Neural progenitor cell (in vitro differentiated cells): ENCODE data around the gene MED31. TPM values are rescaled to one million over a fixed set of nuclear protein-coding genes. Genes with fewer than 3 reads are reported as not detected.

Source experiments
- DNase-seq: peaks from one replicate; pipeline ENCODE4 v3.0.0-alpha.2; 2016; ENCODE audit warnings: low spot score
- H2AFZ ChIP-seq: fragments of 200-600 bp; sonication (generic); replicated peaks from 2 replicates; pipeline ENCODE4 v1.6.1; 2016; ENCODE audit warnings: antibody characterized with exemption
- H3F3A ChIP-seq: fragments of 200-600 bp; sonication (generic); 2 replicates; pipeline ENCODE4 v1.6.1; 2016; ENCODE audit warnings: antibody characterized with exemption, low read depth
- H3K27ac ChIP-seq: fragments of 200-600 bp; sonication (generic); 2 replicates; pipeline ENCODE4 v1.5.1; 2016; ENCODE audit warnings: mild to moderate bottlenecking
- H3K27me3 ChIP-seq: fragments of 200-600 bp; sonication (generic); 2 replicates; pipeline ENCODE4 v1.6.1; 2016; ENCODE audit warnings: mild to moderate bottlenecking, moderate library complexity
- H3K36me3 ChIP-seq: fragments of 200-600 bp; sonication (generic); 2 replicates; pipeline ENCODE4 v1.5.1; 2016
- H3K4me1 ChIP-seq: fragments of 200-600 bp; sonication (generic); 2 replicates; pipeline ENCODE4 v1.6.1; 2016; ENCODE audit warnings: mixed run types
- H3K4me2 ChIP-seq: fragments of 200-600 bp; sonication (generic); 2 replicates; pipeline ENCODE4 v1.6.1; 2016
- H3K4me3 ChIP-seq: fragments of 200-600 bp; sonication (generic); 2 replicates; pipeline ENCODE4 v1.5.1; 2016
- H3K79me2 ChIP-seq: fragments of 200-600 bp; sonication (generic); 2 replicates; pipeline ENCODE4 v1.6.1; 2016; ENCODE audit warnings: low read depth
- H3K9ac ChIP-seq: fragments of 200-600 bp; sonication (generic); 2 replicates; pipeline ENCODE4 v1.6.1; 2016
- H3K9me3 ChIP-seq: fragments of 200-600 bp; sonication (generic); 2 replicates; pipeline ENCODE4 v1.5.1; 2016; ENCODE audit warnings: low read depth
- H4K20me1 ChIP-seq: fragments of 200-600 bp; sonication (generic); 2 replicates; pipeline ENCODE4 v1.6.1; 2016; ENCODE audit warnings: low read depth
- H3K27ac Mint-ChIP-seq: 3 replicates; pipeline ENCODE4 v1.8.0; 2021; ENCODE audit warnings: mixed read lengths
- H3K27me3 Mint-ChIP-seq: 2 replicates; pipeline ENCODE4 v1.8.0; 2022; ENCODE audit warnings: low read depth, mild to moderate bottlenecking, inconsistent platforms, moderate library complexity, mixed read lengths; ENCODE audit not compliant: insufficient read depth
- H3K36me3 Mint-ChIP-seq: 3 replicates; pipeline ENCODE4 v1.8.0; 2021; ENCODE audit warnings: mixed read lengths
- H3K4me1 Mint-ChIP-seq: 3 replicates; pipeline ENCODE4 v1.8.0; 2021; ENCODE audit warnings: mixed read lengths
- H3K4me3 Mint-ChIP-seq: 3 replicates; pipeline ENCODE4 v1.8.0; 2021; ENCODE audit warnings: mild to moderate bottlenecking, moderate library complexity, mixed read lengths
- H3K9me3 Mint-ChIP-seq: 3 replicates; pipeline ENCODE4 v1.8.0; 2020; ENCODE audit warnings: mixed read lengths
- CTCF ChIP-seq: fragments of 200-600 bp; sonication (generic); IDR thresholded peaks from 2 replicates; pipeline ENCODE4 v1.5.1; 2017; ENCODE audit warnings: antibody characterized with exemption, mild to moderate bottlenecking
- EZH2 ChIP-seq: fragments of 200-600 bp; sonication (generic); IDR thresholded peaks from 2 replicates; pipeline ENCODE4 v1.6.1; 2017; ENCODE audit warnings: antibody characterized with exemption, mild to moderate bottlenecking, moderate library complexity
- EZH2phosphoT487 ChIP-seq: fragments of 200-600 bp; sonication (generic); IDR thresholded peaks from 2 replicates; pipeline ENCODE4 v1.6.1; 2017; ENCODE audit warnings: antibody characterized with exemption
- total RNA-seq: library from RNA; depleted of rRNA; stranded (reverse); fragments of >200 nt; gene quantifications from 2 replicates; pipeline ENCODE4 v1.2.3, GENCODE V29; 2015; ENCODE audit warnings: low replicate concordance

Gene MED31
- total RNA-seq: 7.3 and 35.7 TPM in 2 replicates

GRCh38 chr17:6651354-6651918, at the start of gene MED31, which contains the start of gene C17orf100:
TSS of gene MED31 (minus strand) at chr17:6651605. CDS start at chr17:6651528, 77 bp downstream.
TSS of gene C17orf100 (plus strand) at chr17:6651762. CDS start at chr17:6651914, 152 bp downstream.
- Histone ChIP-seq H2AFZ (peak within 1 kb of the TSS; percentile 65), H3F3A (peaks cover 33% of the 10 kb centered on the region), H3K79me2 (peaks cover 55% of the 10 kb centered on the region), H3K36me3 (no peaks in the 10 kb centered on the region), H3K4me1 (peaks cover 40% of the 10 kb centered on the region), H3K27me3 (peaks cover 39% of the 10 kb centered on the region), H3K4me2 (peak within 1 kb of the TSS; percentile 90), H3K9ac (peak within 1 kb of the TSS; percentile 62), H3K9me3 (no peaks in the 10 kb centered on the region), H3K4me3 (peak within 1 kb of the TSS; percentile 81), H3K27ac (peak within 1 kb of the TSS; percentile 68), H4K20me1 (peaks cover 40% of the 10 kb centered on the region)
- peaks cover 24% of the 10 kb centered on the region for H3K27me3 Mint-ChIP-seq
- DNase-seq: peak; percentile 94
- H3K36me3 Mint-ChIP-seq: peaks cover 3% of the 10 kb centered on the region
- peaks cover 51% of the 10 kb centered on the region for H3K4me1 Mint-ChIP-seq
- peak within 1 kb of the TSS; percentile 100 for H3K27ac Mint-ChIP-seq
- TF ChIP-seq EZH2 (no peak), CTCF (no peak), EZH2phosphoT487 (no peak)
- H3K9me3 Mint-ChIP-seq: no peaks in the 10 kb centered on the region
- peak within 1 kb of the TSS; percentile 98 for H3K4me3 Mint-ChIP-seq

- TF ChIP-seq EZH2phosphoT487: no peak
- TF ChIP-seq CTCF: no peak
- no peak for TF ChIP-seq EZH2
- Histone ChIP-seq H3K4me2 (no peak overlapping the region), H3K4me3 (no peak overlapping the region), H3F3A (no peaks in the 10 kb centered on the region), H3K9me3 (no peaks in the 10 kb centered on the region), H3K36me3 (no peaks in the 10 kb centered on the region), H3K79me2 (no peaks in the 10 kb centered on the region), H3K27ac (no peak overlapping the region), H3K27me3 (no peaks in the 10 kb centered on the region), H3K4me1 (no peaks in the 10 kb centered on the region), H4K20me1 (no peaks in the 10 kb centered on the region), H2AFZ (peak overlapping the region; percentile 65), H3K9ac (no peak overlapping the region)
- H3K27ac Mint-ChIP-seq: peak overlapping the region; percentile 74
- peaks cover 12% of the 10 kb centered on the region for H3K27me3 Mint-ChIP-seq
- DNase-seq: no peak
- no peaks in the 10 kb centered on the region for H3K36me3 Mint-ChIP-seq
- no peaks in the 10 kb centered on the region for H3K9me3 Mint-ChIP-seq
- H3K4me3 Mint-ChIP-seq: no peak overlapping the region
- no peaks in the 10 kb centered on the region for H3K4me1 Mint-ChIP-seq
Observed at GRCh38 chr17:6700948-6701307, 49.5 kb upstream of the MED31 start.

- no peaks in the 10 kb centered on the region for H3K36me3 ChIP-seq
- peak overlapping the region; percentile 65 for H2AFZ ChIP-seq
- no peaks in the 10 kb centered on the region for H3K9me3 ChIP-seq
- H3K27me3 ChIP-seq: no peaks in the 10 kb centered on the region
- no peaks in the 10 kb centered on the region for H3K9me3 Mint-ChIP-seq
- no peaks in the 10 kb centered on the region for H3K36me3 Mint-ChIP-seq
- peak overlapping the region; percentile 74 for H3K27ac Mint-ChIP-seq
- H3K9ac ChIP-seq: no peak overlapping the region
- peaks cover 11% of the 10 kb centered on the region for H3K27me3 Mint-ChIP-seq
- no peak for TF ChIP-seq EZH2phosphoT487
- TF ChIP-seq CTCF: no peak
- no peak for TF ChIP-seq EZH2
- H3K27ac ChIP-seq: no peak overlapping the region
- H3K79me2 ChIP-seq: no peaks in the 10 kb centered on the region
- no peaks in the 10 kb centered on the region for H3K4me1 ChIP-seq
- no peaks in the 10 kb centered on the region for H3K4me1 Mint-ChIP-seq
- no peaks in the 10 kb centered on the region for H4K20me1 ChIP-seq
- no peak overlapping the region for H3K4me3 Mint-ChIP-seq
- no peak overlapping the region for H3K4me3 ChIP-seq
- no peaks in the 10 kb centered on the region for H3F3A ChIP-seq
- DNase-seq: no peak
- no peak overlapping the region for H3K4me2 ChIP-seq
Observed at GRCh38 chr17:6699997-6700947, 48.9 kb upstream of the MED31 start.
